Metanephros (tissue), 1 donor: ENCODE data around the gene KAT7. TPM values are rescaled to one million over a fixed set of nuclear protein-coding genes. Genes with fewer than 3 reads are reported as not detected.

ENCODE experiments used
- total RNA-seq: library from RNA; depleted of rRNA; stranded (reverse); fragments of >200 nt; gene quantifications from one replicate; pipeline ENCODE4 v1.2.3, GENCODE V29; 2014

Gene KAT7
- 55.0 TPM for total RNA-seq

GRCh38 chr17:49788478-49789242, at the start of gene KAT7:
KAT7 (plus strand) TSS chr17:49788681; CDS start chr17:49788835, 154 bp downstream.

GRCh38 chr17:49763735-49764558, 24.5 kb upstream of the KAT7 start, which contains the start of gene FAM117A:
FAM117A (minus strand) TSS chr17:49764131; CDS start chr17:49764087, 44 bp downstream.

GRCh38 chr17:49848019-49848473, 59.6 kb downstream of the KAT7 start, which contains the start of gene TAC4:
TAC4 (minus strand) TSS chr17:49848069; CDS start chr17:49848017, 52 bp downstream.

Other genes with a start within 250 kb of the KAT7 start
- gene NXPH3, start 212.8 kb upstream of the KAT7 start, total RNA-seq: 0.93 TPM
- 103 TPM for gene SPOP, start 110.6 kb upstream of the KAT7 start, total RNA-seq
- 29.8 TPM for gene SLC35B1, start 80.7 kb upstream of the KAT7 start, total RNA-seq
- 10.3 TPM for gene FAM117A, start 24.6 kb upstream of the KAT7 start, total RNA-seq
- gene TAC4, start 59.4 kb downstream of the KAT7 start, total RNA-seq: not detected
- not detected for gene DLX4, start 180.5 kb downstream of the KAT7 start, total RNA-seq
- gene DLX3, start 206.5 kb downstream of the KAT7 start, total RNA-seq: 0.41 TPM